GM18508 (cell line): Measurements from ENCODE around the gene MAPK11.

Experiments
- ATAC-seq: cut with Tn5 transposase; IDR thresholded peaks from one replicate; pipeline ENCODE4 v1.9.1; 2021; ENCODE audit warnings: moderate number of reproducible peaks; ENCODE audit not compliant: insufficient read depth, unreplicated experiment

Gene MAPK11

DNA sequence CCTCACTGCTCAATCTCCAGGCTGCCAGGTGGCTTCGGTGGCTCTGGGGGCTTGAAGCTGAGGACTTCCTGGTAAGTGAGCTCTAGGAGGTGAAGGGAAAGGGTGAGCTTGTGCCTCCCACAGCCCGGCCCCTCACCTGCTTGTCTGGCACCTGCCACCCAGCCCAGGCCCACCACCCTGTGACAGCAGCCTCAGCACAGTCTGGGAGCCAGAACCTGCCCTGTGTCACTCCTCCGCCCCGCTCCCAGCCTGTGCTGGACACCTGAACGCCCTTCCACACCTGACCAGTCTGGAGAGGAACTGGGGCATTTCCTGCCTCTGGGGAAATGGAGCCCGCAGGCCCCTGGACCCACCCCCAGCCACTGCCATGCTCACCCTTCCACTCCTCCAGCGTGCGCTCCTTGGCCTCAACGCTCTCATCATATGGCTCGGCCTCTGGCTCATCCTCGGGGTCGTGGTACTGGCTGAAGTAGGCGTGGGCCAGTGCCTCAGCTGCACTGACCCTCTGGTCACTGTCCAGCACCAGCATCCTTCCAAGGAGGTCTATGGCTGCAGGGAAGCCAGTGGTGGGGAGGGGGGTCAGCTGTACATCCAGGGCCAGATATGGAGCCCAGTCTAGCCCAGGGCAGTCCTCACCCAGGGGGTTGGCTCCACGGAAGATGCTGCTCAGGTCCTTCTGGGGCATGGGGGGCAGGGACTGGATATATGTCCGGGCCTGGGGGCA, 5.1 kb downstream of the MAPK11 start:
- ATAC-seq: no peak

DNA sequence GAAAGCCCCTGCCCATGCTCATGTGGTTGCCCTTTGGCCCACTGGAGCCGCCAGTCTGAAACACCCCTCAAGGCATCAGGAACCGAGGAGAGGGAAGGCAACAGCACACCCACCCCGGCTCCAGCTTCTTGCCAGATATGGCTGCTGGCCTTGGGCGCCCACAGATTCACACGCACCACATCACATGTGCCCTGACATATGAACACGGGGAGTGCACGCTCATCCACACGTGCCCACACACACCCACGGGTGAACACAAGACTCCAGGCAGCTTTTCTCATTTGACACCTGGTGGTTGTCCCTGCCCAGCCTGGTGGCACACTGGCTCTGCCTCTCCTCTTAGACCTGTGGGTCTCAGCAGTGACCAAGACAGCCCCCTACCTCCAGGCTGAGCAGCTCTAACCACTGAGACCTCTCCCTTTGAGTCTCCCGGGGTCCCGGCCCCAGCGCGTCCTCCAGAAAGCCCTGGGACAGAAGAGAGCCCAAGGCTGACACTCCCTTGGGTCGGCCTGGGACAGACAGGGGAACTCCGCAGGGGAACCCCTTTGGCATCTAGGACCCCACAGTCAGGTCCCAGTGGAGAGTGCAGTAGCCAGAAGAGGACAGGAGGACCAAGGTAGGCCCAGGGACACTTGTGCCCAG, 6.0 kb downstream of the MAPK11 start:
- ATAC-seq: no peak

GRCh38 chr22:50262973-50263617, 7.1 kb downstream of the MAPK11 start:
- no peak for ATAC-seq

GRCh38 chr22:50262460-50262911, 7.7 kb downstream of the MAPK11 start:
- ATAC-seq: no peak

- ATAC-seq: no peak
Measured at GRCh38 chr22:50261615-50262459, 8.3 kb downstream of the MAPK11 start, which contains the start of gene MAPK12. Gene MAPK12 (minus strand): TSS chr22:50261683. CDS start chr22:50261509, 174 bp downstream.

DNA sequence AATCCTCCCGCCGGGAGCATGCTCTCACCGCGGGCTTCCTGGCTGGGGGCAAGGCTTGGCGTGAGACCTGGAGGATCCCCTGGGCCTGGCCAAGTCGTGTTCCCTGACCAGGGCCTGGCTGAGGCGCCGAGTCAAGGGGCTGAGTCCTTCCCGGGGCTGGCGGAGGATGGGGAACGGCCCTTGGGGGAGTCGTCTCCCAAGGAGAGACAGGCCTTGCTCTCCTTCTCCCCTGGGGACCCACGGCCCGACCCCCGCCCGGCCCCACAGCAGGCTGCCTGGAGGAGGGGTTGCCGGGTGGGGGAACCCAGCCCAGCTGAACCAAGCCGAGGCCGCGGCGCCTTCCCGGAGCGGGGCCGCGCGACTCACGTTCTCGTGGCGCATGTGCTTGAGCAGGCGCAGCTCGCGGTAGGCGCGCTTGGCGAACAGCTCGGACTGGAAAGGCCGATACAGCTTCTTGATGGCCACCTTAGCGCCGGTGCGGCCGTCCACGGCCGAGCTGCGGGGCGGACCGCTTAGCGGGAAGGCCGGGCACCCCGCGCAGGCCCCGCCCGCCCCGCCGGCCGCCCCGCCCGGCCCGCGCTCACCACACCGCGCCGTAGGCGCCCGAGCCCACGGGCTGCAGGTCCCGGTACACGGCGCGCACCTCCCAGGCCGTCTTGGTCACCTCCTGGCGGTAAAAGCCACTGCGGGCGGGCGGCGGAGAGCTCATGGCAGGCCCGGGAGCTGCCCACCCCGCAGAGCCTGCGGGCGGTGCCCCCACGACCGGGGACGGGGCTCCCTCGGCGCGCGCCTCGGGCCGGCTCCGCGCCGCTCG, 9.2 kb downstream of the MAPK11 start:
- no peak for ATAC-seq

- ATAC-seq: no peak
Measured at GRCh38 chr22:50260434-50260800, 9.8 kb downstream of the MAPK11 start.

GRCh38 chr22:50259302-50259701, 10.9 kb downstream of the MAPK11 start:
- no peak for ATAC-seq

DNA sequence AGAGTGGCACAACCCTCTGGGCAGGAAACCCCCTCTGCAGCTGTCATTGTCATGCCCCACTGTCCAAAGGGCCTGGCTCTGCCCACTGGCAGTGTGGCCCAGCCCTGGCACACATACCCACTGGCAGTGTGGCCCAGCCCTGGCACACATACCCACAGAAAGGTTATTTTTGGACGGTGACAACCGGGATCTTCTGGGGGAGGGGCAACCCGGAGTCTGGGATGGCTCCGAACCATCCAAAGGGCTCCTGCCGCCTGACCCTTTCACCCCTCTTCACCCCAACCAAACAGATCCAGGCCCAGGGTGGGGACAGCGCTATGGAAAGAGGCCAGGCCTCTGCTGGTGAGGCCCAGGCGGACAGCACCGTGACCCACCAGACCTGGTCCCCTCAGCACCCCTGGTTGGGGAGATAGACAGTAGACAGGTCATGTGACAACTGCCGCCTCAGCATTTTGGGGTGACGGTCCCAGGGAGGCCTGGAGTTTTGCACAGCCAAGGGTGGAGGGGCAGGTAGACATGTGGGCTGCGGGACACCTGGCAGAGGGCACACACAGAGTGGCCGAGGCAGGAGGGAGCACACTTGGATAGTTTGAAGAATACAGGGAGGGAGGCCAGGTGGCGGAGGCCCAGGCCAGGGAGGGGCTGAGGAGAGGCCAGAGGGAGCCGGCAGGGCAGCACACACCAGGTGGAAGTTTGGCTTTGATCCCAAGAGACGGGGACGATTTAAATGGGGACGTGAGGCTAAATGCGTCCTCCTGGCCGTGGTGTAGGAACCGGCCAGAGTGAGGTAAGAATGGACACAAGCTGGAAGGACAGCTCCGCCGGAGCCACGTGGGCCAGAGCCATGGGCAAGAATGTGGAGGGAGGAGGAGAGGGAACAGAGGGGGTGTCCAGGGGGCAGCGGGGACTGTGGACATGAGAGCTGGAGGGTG, 11.6 kb downstream of the MAPK11 start:
- ATAC-seq: no peak

- ATAC-seq: no peak
Measured at GRCh38 chr22:50257451-50258360, 12.5 kb downstream of the MAPK11 start.

DNA sequence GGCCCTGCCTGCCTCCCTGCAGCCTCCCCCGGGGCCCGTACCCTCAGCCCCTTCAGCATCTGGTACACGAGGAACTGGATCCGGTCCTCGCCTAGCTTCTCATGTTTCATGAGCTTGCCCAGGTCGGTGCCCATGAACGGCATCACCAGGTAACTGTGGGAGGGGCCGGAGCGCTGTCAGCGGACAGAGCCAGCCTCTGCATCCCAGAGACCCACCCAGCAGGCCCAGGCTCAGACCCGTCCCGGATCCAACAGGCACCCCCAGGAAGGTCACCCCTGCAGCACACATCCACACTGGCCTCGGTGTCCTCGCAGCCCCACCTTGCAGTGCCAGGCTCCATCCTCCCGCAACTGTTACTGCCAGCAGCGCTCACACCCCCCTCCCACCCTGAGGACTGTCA, 13.1 kb downstream of the MAPK11 start:
- ATAC-seq: no peak

GRCh38 chr22:50256258-50256862, 13.8 kb downstream of the MAPK11 start:
- no peak for ATAC-seq

DNA sequence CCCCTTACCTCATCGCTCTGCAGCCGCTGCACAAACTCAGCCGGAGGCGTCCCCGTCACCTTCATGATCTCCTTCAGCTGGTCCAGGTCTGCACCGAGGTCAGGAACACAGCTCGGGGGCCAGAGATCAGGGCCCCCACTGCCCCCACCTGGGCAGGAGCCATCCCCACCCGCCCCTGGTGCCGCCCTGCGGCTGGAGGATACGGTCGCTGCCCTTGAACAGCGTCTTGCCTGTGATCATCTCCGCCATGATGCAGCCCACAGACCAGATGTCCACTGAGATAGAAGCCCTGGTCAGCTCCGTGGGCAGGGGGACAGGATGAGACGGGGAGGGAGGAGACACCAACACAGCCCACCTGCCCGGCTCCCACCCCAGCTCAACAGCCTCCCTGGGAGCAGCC, 14.6 kb downstream of the MAPK11 start:
- no peak for ATAC-seq

GRCh38 chr22:50255099-50255498, 15.1 kb downstream of the MAPK11 start:
- ATAC-seq: no peak

- ATAC-seq: no peak
Measured at GRCh38 chr22:50253941-50254340, 16.2 kb downstream of the MAPK11 start.

GRCh38 chr22:50253046-50253915, 16.9 kb downstream of the MAPK11 start:
- no peak for ATAC-seq
